GM19023 (cell line): ENCODE measurements around the gene ISYNA1.
A peak's percentile ranks its signal among the peaks of the same experiment; 100 is the strongest.

Experiments
- ATAC-seq: cut with Tn5 transposase; IDR thresholded peaks from one replicate; pipeline ENCODE4 v1.9.1; 2021; ENCODE audit warnings: mild to moderate bottlenecking, moderate library complexity; ENCODE audit not compliant: unreplicated experiment

ISYNA1 gene

GRCh38 chr19:18468517-18468916, 30.6 kb upstream of the ISYNA1 start:
- ATAC-seq = no peak

GRCh38 chr19:18467978-18468377, 30.0 kb upstream of the ISYNA1 start:
- no peak for ATAC-seq

- ATAC-seq = no peak
Measured at GRCh38 chr19:18466354-18466753, 28.4 kb upstream of the ISYNA1 start.

GRCh38 chr19:18465964-18466339, 28.0 kb upstream of the ISYNA1 start:
- ATAC-seq = no peak

- no peak for ATAC-seq
Measured at GRCh38 chr19:18465214-18465963, 27.5 kb upstream of the ISYNA1 start.

GRCh38 chr19:18464646-18465045, 26.7 kb upstream of the ISYNA1 start:
- no peak for ATAC-seq

- ATAC-seq = no peak
Measured at GRCh38 chr19:18461471-18461870, 23.5 kb upstream of the ISYNA1 start.

- no peak for ATAC-seq
Measured at GRCh38 chr19:18460900-18461299, 23.0 kb upstream of the ISYNA1 start.

GRCh38 chr19:18457483-18458331, 19.8 kb upstream of the ISYNA1 start:
- ATAC-seq = no peak

GRCh38 chr19:18456974-18457373, 19.0 kb upstream of the ISYNA1 start:
- ATAC-seq = no peak

GRCh38 chr19:18456279-18456678, 18.3 kb upstream of the ISYNA1 start:
- no peak for ATAC-seq

GRCh38 chr19:18453269-18454024, 15.5 kb upstream of the ISYNA1 start:
- ATAC-seq = no peak

- ATAC-seq = no peak
Measured at GRCh38 chr19:18452386-18452785, 14.5 kb upstream of the ISYNA1 start.

- peak; percentile 52 for ATAC-seq
Measured at GRCh38 chr19:18450931-18451836, 13.3 kb upstream of the ISYNA1 start.

GRCh38 chr19:18450021-18450930, 12.3 kb upstream of the ISYNA1 start:
- no peak for ATAC-seq

GRCh38 chr19:18449552-18449951, 11.6 kb upstream of the ISYNA1 start:
- ATAC-seq = no peak

GRCh38 chr19:18446811-18447359, 9.0 kb upstream of the ISYNA1 start:
- no peak for ATAC-seq

- no peak for ATAC-seq
Measured at GRCh38 chr19:18446145-18446810, 8.3 kb upstream of the ISYNA1 start.
